Medulla oblongata (tissue), 1 donor: Measurements from ENCODE around the gene YWHAE.
"Not testable (repeated sequence)": the region's sequence is repeated elsewhere in the genome, so short reads cannot be mapped to it uniquely, and the experiment has no call there.

ENCODE experiments used
- DNase-seq: peaks from one replicate; pipeline ENCODE4 v3.0.0-alpha.2; 2015; ENCODE audit errors: extremely low spot score

YWHAE gene

GRCh38 chr17:1373707-1374237 lies 26.2 kb downstream of the YWHAE start:
- no peak for DNase-seq

GRCh38 chr17:1372618-1373017 lies 27.4 kb downstream of the YWHAE start:
- no peak for DNase-seq

- no peak for DNase-seq
Observed at GRCh38 chr17:1371893-1372590, 28.0 kb downstream of the YWHAE start.

GRCh38 chr17:1368588-1368987 lies 31.4 kb downstream of the YWHAE start:
- DNase-seq: no peak

GRCh38 chr17:1367351-1367745 lies 32.7 kb downstream of the YWHAE start:
- no peak for DNase-seq

GRCh38 chr17:1366234-1366633 lies 33.8 kb downstream of the YWHAE start:
- no peak for DNase-seq

GRCh38 chr17:1365445-1366039 lies 34.5 kb downstream of the YWHAE start:
- DNase-seq: peak; percentile 91

- peak; percentile 77 for DNase-seq
Observed at GRCh38 chr17:1362964-1363363, 37.1 kb downstream of the YWHAE start.

- DNase-seq: no peak
Observed at GRCh38 chr17:1362065-1362848, 37.8 kb downstream of the YWHAE start.

GRCh38 chr17:1360975-1361374 lies 39.0 kb downstream of the YWHAE start:
- DNase-seq: no peak

- not testable (repeated sequence) for DNase-seq
Observed at GRCh38 chr17:1360315-1360714, 39.7 kb downstream of the YWHAE start.

- DNase-seq: no peak
Observed at GRCh38 chr17:1354030-1354429, 46.0 kb downstream of the YWHAE start.

GRCh38 chr17:1352530-1352929 lies 47.5 kb downstream of the YWHAE start:
- not testable (repeated sequence) for DNase-seq

GRCh38 chr17:1351971-1352370 lies 48.1 kb downstream of the YWHAE start:
- no peak for DNase-seq

GRCh38 chr17:1351275-1351674 lies 48.7 kb downstream of the YWHAE start:
- DNase-seq: no peak

- peak; percentile 40 for DNase-seq
Observed at GRCh38 chr17:1347589-1348323, 52.3 kb downstream of the YWHAE start.

- DNase-seq: no peak
Observed at GRCh38 chr17:1344521-1344920, 55.5 kb downstream of the YWHAE start.

GRCh38 chr17:1343554-1343953 lies 56.5 kb downstream of the YWHAE start:
- DNase-seq: no peak

- no peak for DNase-seq
Observed at GRCh38 chr17:1340371-1340770, 59.7 kb downstream of the YWHAE start.

- no peak for DNase-seq
Observed at GRCh38 chr17:1331708-1332107, 68.3 kb downstream of the YWHAE start.

GRCh38 chr17:1329745-1330343 lies 70.2 kb downstream of the YWHAE start:
- no peak for DNase-seq
